Keratinocyte (primary cell): ENCODE measurements around the gene CCR6. TPM values are rescaled to one million over a fixed set of nuclear protein-coding genes. Genes with fewer than 3 reads are reported as not detected.

Experiments
- DNase-seq: peaks from one replicate; pipeline ENCODE4 v3.0.0-alpha.2; 2011; ENCODE audit warnings: low read depth, missing footprints, low spot score
- FAIRE-seq: peaks from 2 replicates; lab custom pipeline; 2011; peaks lifted over from hg19 to GRCh38; lab: Jason Lieb, UNC
- H2AFZ ChIP-seq: 2 replicates; pipeline ENCODE4 v1.6.0; 2012; ENCODE audit warnings: low read length, control low read depth, inconsistent platforms; ENCODE audit not compliant: control insufficient read depth
- H3K27ac ChIP-seq: 2 replicates; pipeline ENCODE4 v1.5.1; 2011; ENCODE audit warnings: low read length; ENCODE audit not compliant: control insufficient read depth, insufficient read depth
- H3K27me3 ChIP-seq: 3 replicates; pipeline ENCODE4 v1.6.0; 2011; ENCODE audit warnings: low read length; ENCODE audit not compliant: control insufficient read depth, insufficient read depth; ENCODE audit errors: extremely low read depth
- H3K36me3 ChIP-seq, 2 experiments: 2 replicates in 1 of 2; 3 replicates in 1 of 2; pipeline ENCODE4 v1.5.1; 2011; ENCODE audit warnings: low read length in 2 of 2, mild to moderate bottlenecking in 1 of 2; ENCODE audit not compliant: control insufficient read depth in 2 of 2, insufficient read depth in 2 of 2; ENCODE audit errors: extremely low read depth in 1 of 2
- H3K4me1 ChIP-seq: 3 replicates; pipeline ENCODE4 v1.5.1; 2011; ENCODE audit warnings: low read length; ENCODE audit not compliant: control insufficient read depth, insufficient read depth; ENCODE audit errors: extremely low read depth
- H3K4me2 ChIP-seq: 3 replicates; pipeline ENCODE4 v1.6.0; 2011; ENCODE audit warnings: low read depth, low read length; ENCODE audit not compliant: control insufficient read depth, insufficient read depth; ENCODE audit errors: extremely low read depth
- H3K4me3 ChIP-seq, 3 experiments: fragments of 200-600 bp in 1 of 3; sonication (generic) in 1 of 3; 2 replicates in 2 of 3; 3 replicates in 1 of 3; pipeline ENCODE4 v1.5.1; 2011 to 2016; ENCODE audit warnings: low read length in 3 of 3, mild to moderate bottlenecking in 3 of 3, control low read depth in 2 of 3, inconsistent platforms in 1 of 3, low read depth in 1 of 3, mixed read lengths in 1 of 3, mixed run types in 1 of 3, moderate library complexity in 1 of 3; ENCODE audit not compliant: control insufficient read depth in 2 of 3, insufficient read depth in 2 of 3; ENCODE audit errors: extremely low read depth in 1 of 3
- H3K79me2 ChIP-seq: 2 replicates; pipeline ENCODE4 v1.6.0; 2012; ENCODE audit warnings: low read length; ENCODE audit not compliant: control insufficient read depth, insufficient read depth
- H3K9ac ChIP-seq: 3 replicates; pipeline ENCODE4 v1.6.0; 2011; ENCODE audit warnings: low read length; ENCODE audit not compliant: control insufficient read depth, insufficient read depth; ENCODE audit errors: extremely low read depth
- H3K9me1 ChIP-seq: 3 replicates; pipeline ENCODE4 v1.6.0; 2011; ENCODE audit warnings: low read length; ENCODE audit not compliant: control insufficient read depth, insufficient read depth; ENCODE audit errors: extremely low read depth
- H3K9me3 ChIP-seq: 2 replicates; pipeline ENCODE4 v1.5.1; 2012; ENCODE audit warnings: low read depth, low read length; ENCODE audit not compliant: control insufficient read depth
- H4K20me1 ChIP-seq: 3 replicates; pipeline ENCODE4 v1.6.0; 2011; ENCODE audit warnings: low read length; ENCODE audit not compliant: control insufficient read depth, insufficient read depth; ENCODE audit errors: extremely low read depth
- EZH2 ChIP-seq: IDR thresholded peaks from one replicate; pipeline ENCODE4 v1.6.1; 2012; ENCODE audit warnings: inconsistent platforms, mild to moderate bottlenecking, low read length, moderate library complexity
- dilution Hi-C: fragments of 300-500 bp; cut with MboI; formaldehyde crosslinking; loops from one replicate; pipeline ENCODE4 v1.7.0; 2020; ENCODE audit warnings: low sequenced_read_pairs; ENCODE audit not compliant: extremely low pct_ligation_motif_present
- polyA plus RNA-seq, 5 experiments: library from polyadenylated mRNA; depleted of rRNA in 3 of 5; stranded (reverse) in 3 of 5; stranded (forward) in 1 of 5; unstranded in 1 of 5; fragments of >200 nt; gene quantifications; 1 replicate in 1 of 5; 2 replicates in 3 of 5; 3 replicates in 1 of 5; pipeline versions ENCODE4 v1.2.1 to v1.2.3, GENCODE V29; 2011 to 2012; ENCODE audit warnings: missing spikeins in 2 of 5, low read depth in 1 of 5, low replicate concordance in 1 of 5
- TF ChIP-seq, protein P1 (sequence below), 3 experiments: IDR thresholded peaks in 1 of 3; conservative IDR thresholded peaks in 1 of 3; optimal IDR thresholded peaks in 1 of 3; 2 replicates in 2 of 3; 3 replicates in 1 of 3; pipeline versions ENCODE3 to v1.5.1; 2011; ENCODE audit warnings: low read length in 3 of 3, mild to moderate bottlenecking in 3 of 3, moderate library complexity in 2 of 3, control low read depth in 1 of 3, inconsistent platforms in 1 of 3; ENCODE audit not compliant: insufficient read depth in 2 of 3; ENCODE audit errors: extremely low read depth in 1 of 3

The CCR6 gene
- polyA plus RNA-seq, 1 donor (not counting 4 experiments of a cell fraction or from before 2014, with no cell fraction given), result not detected

DNA sequence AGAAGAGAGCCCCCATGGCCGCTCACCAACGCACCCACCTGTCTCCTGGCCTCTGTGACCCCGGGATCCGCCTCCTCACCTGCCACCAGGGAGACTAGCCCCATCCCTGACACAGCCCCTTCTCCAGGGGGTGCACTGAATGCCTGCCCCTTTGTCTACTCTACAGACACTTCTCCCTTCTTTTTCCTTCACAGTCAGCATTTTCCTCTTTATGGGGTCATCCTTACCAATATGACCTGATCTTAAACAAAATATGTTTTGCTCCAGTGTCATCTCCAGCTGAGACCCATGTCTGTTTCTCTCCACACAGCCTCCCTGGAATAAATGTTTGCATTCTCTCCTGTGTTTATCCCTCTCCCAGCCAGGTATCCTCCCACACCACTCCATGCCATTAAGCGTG, 14.6 kb upstream of the CCR6 start:
- no peak overlapping the region for H3K27ac ChIP-seq
- H3K4me3 ChIP-seq, result no peak overlapping the region
- dilution Hi-C loops, result no loop called here
- no peaks in the 10 kb centered on the region for H3K36me3 ChIP-seq
- H3K9me1 ChIP-seq, result no peaks in the 10 kb centered on the region
- no peak overlapping the region for H2AFZ ChIP-seq
- DNase-seq (no peak), FAIRE-seq (no peak)
- no peak for TF ChIP-seq EZH2
- TF ChIP-seq, protein P1, sequence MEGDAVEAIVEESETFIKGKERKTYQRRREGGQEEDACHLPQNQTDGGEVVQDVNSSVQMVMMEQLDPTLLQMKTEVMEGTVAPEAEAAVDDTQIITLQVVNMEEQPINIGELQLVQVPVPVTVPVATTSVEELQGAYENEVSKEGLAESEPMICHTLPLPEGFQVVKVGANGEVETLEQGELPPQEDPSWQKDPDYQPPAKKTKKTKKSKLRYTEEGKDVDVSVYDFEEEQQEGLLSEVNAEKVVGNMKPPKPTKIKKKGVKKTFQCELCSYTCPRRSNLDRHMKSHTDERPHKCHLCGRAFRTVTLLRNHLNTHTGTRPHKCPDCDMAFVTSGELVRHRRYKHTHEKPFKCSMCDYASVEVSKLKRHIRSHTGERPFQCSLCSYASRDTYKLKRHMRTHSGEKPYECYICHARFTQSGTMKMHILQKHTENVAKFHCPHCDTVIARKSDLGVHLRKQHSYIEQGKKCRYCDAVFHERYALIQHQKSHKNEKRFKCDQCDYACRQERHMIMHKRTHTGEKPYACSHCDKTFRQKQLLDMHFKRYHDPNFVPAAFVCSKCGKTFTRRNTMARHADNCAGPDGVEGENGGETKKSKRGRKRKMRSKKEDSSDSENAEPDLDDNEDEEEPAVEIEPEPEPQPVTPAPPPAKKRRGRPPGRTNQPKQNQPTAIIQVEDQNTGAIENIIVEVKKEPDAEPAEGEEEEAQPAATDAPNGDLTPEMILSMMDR (optimal IDR thresholded peaks at IDR 0.05 in 1 of 3, IDR thresholded peaks at IDR 0.05 in 1 of 3, conservative IDR thresholded peaks at IDR 0.05 in 1 of 3; ENCODE audit: extremely low read depth in 1 of 3, insufficient read depth in 2 of 3, low read length in 3 of 3), result no peak
- no peaks in the 10 kb centered on the region for H3K27me3 ChIP-seq
- no peaks in the 10 kb centered on the region for H3K79me2 ChIP-seq
- no peaks in the 10 kb centered on the region for H3K4me1 ChIP-seq
- no peak overlapping the region for H3K9ac ChIP-seq
- no peaks in the 10 kb centered on the region for H3K9me3 ChIP-seq
- no peaks in the 10 kb centered on the region for H4K20me1 ChIP-seq
- no peak overlapping the region for H3K4me2 ChIP-seq

DNA sequence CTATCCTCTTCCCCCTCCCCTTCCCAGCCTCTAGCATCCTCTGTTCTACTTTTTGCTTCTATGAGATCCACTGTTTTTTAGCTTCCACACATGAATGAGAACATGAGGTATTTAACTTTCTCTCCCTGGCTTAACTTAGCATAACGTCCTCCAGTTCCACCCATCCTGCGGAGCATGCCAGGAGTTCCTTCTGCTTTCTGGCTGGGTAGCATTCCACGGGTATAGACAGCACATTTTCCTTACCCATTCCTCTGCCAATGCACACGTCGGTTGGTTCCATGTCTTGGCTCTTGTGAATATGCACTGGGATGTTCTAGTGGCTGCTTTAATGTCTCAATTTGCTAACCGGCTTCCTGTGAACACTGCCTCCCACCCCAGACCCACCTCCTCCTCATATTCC, 13.2 kb upstream of the CCR6 start:
- Histone ChIP-seq H2AFZ (no peak overlapping the region), H3K79me2 (no peaks in the 10 kb centered on the region), H3K9ac (no peak overlapping the region), H4K20me1 (no peaks in the 10 kb centered on the region), H3K4me2 (no peak overlapping the region), H3K27me3 (no peaks in the 10 kb centered on the region), H3K27ac (no peak overlapping the region), H3K9me1 (no peaks in the 10 kb centered on the region), H3K4me1 (no peaks in the 10 kb centered on the region), H3K4me3 (no peak overlapping the region), H3K9me3 (no peaks in the 10 kb centered on the region), H3K36me3 (no peaks in the 10 kb centered on the region)
- dilution Hi-C loops, result no loop called here
- TF ChIP-seq EZH2, result no peak
- TF ChIP-seq, protein P1 (optimal IDR thresholded peaks at IDR 0.05 in 1 of 3, IDR thresholded peaks at IDR 0.05 in 1 of 3, conservative IDR thresholded peaks at IDR 0.05 in 1 of 3; ENCODE audit: extremely low read depth in 1 of 3, insufficient read depth in 2 of 3, low read length in 3 of 3), result no peak
- FAIRE-seq (no peak), DNase-seq (no peak)
